Measurements from ENCODE around the gene CFAP46.

DNA sequence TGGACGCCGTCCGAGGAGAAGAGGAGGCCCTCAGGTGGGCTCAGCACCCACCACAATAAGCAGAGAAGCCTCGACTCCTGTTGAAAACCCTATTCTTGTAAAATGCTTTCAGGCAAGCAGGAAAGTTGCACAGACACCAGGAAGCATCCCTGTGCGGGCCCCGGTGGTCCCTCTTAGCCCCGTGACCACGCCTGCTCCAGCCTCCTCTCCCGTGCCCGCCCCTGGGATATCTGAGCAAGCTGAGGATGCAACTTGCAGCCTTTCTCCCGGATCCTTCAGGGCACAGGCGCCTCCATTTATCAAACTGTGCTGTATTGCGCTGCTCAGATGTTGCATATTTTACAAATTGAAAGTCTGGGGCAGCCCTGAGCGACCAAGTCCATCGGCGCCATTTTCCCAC lies 72.7 kb downstream of the CFAP46 start:
- TF ChIP-seq EZH2 (IDR thresholded peaks at IDR 0.05; ENCODE audit: insufficient read depth, poor library complexity, severe bottlenecking): no peak
- no peak for TF ChIP-seq EZH2phosphoT487 (IDR thresholded peaks at IDR 0.05; ENCODE audit: insufficient read depth, low read depth)

All from GM23248 (cell line).